ENCODE measurements around the gene LAMC2.
"Not testable (repeated sequence)": the region's sequence is repeated elsewhere in the genome, so short reads cannot be mapped to it uniquely, and the experiment has no call there.

LAMC2 gene

DNA sequence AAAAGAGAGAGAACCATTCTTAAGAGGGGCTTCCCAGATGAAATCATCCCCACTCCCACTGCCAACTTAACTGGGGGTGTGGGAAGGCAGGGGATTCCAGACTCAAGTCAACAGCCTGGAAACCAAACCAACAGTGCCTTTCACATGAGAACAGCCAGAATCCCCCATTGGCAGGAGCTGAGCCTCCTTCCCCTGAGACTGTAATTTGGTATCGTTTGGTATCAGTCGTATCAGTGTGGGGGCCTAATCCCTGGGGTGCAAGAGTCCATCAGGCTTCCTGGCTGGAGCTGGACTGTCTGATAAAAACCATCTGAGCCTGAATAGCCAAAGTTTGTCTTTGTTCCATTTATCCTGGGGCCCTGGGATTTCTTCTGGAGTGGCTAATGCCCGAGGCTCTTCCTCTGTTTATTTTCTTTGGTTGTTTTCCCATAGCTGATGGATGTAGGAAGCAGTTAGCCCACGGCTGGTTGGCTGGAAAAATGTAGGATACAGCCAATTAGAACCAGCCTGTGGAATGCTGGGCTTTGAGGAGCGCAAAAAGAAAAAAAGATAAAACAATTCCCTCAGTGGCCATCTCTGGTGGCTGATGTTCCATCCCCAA, 84.6 kb downstream of the LAMC2 start:
- DNase-seq = no peak

DNA sequence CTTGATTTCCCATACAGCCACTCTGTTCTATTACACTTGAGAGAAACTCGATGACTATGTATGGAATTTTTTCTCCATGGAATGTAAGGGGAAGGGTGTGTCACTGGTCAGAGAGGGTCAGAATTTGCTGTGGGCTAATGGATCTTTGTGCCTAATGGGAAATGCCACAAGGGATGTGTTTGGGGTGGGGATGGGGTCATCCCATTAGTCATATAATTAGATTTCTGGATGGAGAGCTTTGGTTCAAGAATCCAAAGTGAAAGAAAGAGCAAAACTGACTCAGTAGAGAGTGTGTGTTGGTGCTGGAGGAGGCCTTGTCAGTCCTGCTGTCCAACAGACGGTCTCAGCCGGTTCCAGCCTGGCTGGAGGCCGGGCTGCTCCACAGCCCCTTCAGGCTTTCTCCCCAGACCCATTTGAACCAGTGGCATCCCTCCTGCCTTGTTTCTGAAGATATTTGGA, 86.4 kb downstream of the LAMC2 start:
- no peak for DNase-seq

DNA sequence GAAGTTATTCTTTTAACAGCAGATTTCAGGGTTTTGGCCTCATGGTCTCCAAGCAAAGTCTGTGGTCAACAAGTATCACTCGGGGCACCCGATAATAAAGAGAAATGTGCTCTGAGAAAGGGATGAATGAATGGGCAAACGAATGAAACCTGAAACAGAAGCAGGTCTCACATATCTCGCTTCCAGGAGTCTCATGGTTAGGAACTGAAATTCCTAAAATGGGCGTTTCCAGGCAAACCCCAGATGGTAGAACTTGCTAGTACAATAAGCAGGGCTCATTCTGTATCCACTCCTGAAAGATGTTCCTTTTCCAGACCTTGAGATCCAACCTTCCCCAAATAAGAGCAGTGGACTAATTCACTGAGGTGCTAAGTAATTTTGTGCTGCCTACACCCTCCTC, 87.2 kb downstream of the LAMC2 start:
- no peak for DNase-seq

DNA sequence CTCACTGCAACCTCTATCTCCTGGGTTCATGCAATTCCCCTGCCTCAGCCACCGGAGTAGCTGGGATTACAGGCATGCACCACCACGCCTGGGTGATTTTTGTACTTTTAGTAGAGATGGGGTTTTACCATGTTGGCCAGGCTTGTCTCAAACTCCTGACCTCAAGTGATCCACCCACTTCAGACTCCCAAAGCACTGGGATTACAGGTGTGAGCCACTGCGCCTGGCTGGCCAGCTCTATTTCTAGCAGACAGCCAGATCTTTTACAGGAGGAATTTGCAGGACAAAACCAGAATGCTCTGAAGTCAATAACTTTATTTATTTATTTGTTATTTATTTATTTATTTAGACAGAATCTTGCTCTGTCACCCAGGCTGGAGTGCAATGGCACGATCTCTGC, 87.9 kb downstream of the LAMC2 start:
- not testable (repeated sequence) for DNase-seq

DNA sequence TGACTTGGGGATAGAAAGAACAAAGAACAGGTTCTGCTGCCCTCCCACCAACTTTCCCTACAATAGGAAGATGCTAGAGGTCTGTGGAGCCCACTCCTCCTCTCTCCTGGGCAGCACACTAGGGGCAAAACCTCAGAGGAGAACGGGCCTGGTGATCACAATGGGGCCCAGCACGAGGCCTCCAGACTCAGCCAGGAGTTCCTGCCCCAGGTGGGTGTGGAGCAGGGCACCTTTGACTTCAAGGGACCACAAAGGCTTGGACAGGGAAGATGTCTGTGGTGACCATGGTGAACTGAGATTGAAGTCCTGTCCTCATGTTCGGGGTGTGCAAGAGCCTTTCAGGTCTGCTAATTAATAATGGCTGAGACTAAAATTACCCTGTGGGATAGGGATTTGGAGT, 88.8 kb downstream of the LAMC2 start:
- DNase-seq = no peak

DNA sequence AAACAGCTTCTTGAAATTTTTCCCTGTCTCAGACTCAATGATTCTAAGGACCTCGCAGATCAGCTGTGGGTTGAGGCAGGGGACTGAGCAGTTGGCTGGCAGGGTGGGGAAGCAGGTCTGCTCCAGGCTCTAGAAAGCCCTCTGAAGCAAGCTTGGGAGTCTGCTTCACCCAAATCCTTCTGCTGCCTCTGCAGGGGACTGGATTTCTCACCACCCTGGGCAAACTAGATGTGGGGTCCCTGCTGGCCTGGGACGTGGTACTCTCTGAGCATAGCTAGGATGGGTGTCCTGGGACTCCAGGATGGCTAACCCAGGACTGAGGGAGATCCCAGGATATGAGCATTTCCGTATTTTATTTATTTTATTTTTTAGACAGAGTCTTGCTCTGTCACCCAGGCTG, 89.3 kb downstream of the LAMC2 start:
- no peak for DNase-seq

DNA sequence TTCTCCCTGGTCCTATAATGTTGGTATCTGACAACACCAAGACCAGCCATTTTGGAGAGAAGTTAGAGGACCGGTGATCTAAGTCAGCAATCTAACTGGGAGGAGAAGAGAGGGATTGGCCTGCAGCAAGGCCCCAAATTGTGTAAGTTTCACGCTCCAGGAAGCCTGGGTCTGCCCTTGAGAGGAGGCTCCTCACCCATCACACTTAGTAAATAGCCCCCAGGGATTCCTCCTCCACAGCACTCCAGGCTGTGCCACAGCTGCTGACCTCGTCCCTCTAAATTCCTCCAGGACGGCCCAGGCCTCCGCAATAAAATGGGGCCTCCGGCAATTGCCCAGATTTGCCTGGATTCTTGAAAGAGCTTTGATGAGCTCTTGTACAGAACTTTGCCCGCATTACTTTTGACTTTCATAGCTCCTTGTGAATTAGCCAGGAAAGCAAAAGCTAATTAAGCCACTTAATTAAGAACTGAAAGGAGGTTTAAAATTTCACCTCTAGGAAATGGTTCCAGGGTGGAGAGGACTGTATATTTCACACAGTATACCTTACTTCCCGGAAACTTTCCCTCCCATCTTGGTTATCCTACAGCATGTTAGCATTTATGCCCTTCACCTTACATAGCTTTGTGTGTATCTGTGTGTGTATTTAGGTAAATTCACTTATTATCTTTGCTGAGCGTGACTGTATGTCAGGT, 90.5 kb downstream of the LAMC2 start:
- no peak for DNase-seq

DNA sequence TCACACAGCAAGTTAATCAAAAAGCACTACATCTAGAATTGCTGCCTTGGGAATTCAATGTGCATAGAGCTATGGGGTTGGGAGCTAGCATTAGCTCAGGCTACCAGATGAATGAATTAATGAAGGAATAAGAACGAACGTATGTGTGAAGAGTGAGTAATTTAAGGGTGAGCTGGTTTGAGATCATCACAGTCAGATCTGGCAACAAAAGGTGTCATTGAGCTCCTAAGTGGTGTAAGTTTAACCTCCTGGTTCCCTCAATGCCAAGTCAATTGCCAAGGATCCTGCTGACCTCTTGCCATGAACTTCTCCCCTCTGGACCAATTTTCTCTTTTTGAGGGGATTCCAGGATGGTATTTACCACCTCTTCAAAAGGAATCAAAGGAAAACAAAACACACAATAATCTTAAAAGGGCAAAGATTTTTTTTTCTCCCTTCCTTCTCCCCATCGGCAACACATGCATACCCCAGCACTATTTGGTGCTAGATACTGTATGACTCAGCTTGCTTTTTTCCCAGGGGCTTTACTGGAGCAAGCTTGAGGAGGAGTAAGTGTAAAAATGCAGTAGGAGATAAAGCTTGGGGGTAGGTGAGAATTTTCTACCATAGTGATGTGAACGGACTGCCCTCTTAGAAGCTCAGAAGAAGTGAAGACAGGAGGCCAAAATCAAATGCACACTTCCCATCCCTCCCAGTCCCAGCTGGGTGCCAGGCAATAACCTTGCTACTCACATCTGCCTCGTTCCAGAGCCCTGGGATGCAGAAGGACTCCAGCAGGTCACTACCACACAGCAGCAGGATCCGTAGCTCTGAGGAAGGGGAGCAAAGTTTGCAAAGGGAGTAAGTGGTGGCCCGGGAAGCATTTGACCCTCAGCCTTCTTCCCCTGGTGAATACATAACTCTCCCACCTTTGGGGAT, 92.0 kb downstream of the LAMC2 start:
- DNase-seq = no peak

DNA sequence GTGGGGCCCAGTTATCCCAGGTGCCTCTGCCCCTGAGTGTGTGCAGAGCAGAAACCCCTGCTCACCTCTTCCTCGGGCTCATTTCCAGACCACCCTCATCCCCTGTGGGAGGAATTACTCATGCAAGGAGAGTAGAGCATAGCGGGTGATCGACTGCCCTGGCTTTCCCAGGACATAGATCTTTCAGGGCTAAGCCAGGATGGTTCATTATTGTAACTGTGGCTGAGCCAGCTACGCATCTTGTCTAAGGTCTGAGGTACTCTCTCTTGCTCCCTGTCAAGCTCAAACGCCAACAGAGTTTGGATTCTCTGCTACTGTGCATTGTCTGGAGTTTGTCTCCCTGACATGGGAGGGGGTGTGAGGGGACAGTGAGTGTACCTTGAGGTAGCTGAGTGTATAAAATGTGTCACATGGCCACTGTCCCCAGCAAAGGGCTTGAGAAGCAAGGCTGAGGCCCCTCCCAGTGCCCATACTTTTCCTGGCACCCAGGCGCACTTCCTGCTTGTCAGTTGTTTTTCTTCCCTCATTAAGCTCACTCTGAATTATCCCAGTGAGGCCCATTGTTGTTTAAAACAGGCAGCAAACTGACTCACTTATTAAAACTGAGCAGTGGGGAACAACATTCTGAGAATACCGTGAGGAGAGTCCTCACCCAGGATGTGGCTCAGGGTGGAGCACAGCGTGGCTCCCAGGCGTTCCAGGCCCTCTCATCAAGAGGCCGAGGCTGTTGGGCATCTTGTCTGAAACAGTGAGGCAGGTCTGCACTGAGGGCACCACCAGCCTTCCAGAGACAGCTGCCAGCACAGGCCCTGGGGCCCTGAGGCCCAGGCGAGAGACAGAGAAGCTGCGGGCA, 92.9 kb downstream of the LAMC2 start:
- DNase-seq = no peak

DNA sequence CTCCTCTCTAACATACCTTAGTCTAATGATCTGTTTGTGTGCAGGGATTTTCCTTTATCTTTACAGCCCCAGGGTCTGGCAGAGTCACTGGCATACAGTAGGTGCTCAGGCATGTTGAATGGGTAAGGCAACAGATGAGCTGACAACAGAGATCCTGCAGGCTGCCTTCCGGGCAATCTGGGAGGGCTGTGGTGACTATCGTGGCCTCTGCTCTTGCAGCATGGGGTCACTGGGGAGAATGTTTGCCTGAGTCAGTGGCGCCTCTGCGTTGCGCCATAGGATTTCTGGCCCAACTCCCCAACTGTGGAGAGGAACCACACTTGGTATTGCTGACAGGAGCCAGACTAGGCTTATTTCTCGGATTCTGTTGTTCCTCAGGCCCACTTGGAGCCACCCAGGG, 93.8 kb downstream of the LAMC2 start:
- DNase-seq = no peak

DNA sequence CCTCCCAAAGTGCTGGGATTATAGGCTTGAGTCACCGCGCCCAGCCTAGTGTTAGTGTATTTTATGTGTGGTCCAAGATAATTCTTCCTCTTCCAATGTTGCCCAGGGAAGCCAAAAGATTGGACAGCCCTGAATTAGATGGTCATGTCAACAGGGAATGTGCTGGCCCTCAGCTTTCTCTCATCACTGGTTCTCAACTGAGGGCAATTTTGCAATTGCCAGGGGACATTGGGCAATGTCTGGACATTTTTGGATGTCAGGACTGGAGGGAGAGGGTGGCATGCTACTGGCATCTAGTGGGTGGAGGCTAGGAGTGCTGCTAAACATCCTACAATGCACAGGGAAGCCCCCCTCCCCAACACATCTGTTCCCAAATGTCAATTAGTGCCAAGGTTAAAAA, 95.0 kb downstream of the LAMC2 start:
- DNase-seq = no peak

DNA sequence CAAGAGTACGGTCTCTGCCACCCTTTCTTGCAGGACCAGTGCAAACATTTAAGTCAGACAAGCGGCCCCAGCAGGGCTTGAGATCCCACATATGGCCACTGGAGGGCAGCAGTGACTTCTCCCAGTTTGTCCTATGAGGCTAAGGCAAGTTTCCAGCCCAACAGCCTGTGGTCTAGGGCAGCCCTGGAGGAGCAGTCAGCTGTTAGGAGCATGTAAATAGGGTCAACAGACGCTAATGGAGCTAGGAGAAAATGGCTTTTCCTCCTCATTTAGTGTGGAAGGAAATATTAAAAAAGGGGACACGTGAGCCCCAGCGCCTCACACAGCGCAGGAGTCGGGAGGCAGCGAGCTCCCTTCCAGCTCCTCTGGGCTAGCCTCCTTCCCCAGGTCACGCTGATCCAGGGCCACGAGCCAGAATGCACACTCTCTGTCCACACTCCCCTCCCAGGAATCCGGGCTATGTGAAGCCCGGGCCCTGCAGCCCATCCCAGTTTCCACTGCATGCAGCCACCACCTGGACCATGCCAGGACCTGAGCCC, 95.6 kb downstream of the LAMC2 start:
- DNase-seq = peak; percentile 85

DNA sequence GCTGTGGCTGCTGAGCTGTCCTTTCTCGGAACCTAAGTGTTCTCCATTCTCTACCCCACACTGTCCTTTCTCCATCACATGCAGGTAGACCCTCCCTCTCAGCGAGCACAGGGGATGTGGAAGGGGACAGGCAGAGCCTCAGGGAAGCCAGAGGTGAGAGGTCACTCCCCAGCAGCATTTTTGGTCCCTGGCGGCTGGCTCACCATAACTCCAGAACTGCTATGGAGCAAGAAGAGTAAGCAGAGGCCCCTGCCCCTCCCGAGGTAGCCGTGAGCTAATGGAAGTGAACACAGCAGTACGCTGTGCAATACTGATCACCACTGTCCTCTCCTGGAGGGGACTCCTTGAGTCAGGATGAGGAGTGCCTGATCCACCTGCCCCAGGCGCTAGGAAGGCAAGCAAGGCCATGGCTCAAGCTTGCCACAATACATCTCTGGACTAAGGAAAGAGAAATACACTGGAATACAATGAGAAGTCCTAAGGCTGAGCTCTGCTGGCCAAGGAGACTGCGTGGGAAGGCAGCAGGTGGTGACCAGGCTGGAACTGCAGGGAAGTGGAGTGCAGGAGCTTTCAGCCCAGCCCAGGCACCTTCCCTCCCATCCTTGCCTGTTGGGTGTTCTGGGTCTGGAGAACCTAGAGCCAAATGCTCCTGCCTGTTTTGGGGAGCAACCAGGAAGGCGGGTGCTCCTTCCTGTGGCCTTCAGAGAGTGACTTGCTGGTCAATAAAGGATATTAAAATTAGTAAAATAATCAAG, 96.2 kb downstream of the LAMC2 start:
- no peak for DNase-seq

DNA sequence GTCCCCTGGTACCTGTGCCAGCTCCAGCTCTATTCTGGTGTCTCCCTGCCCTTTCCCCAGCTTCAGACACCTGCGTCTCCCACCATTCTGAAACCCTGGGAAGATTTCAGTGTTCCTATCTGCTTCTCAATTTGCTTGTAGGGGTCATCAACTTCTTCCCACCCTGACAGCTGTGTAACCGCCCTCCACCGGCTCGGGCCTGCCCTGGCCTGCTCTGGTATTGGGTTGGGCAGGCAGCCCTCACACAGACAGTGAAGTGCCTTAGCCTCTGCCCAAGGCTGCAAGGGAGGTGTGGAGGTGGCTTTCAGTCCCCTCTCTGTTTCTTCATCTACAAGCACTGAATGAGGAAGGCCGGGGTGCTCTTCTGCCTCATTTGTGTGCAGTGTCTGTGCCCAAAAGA, 97.2 kb downstream of the LAMC2 start:
- no peak for DNase-seq

DNA sequence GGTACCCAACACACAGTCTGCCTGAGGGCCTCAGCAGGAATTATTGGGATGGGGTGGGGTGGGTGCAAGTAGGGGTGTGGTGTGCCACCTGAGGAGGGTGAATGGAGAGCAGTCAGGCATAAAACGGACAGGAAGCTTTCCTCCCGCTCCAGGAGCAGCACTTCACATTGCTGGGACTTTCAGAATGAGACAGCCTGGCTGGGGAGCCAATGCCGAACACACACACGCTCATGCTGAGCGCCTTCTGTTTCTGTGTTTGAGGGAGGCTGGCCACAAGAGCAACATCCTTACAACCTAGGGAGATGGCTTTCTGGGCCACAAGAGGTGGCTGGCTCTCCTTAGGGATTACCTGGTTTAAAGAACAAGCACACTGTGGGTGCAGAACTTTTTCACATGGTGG, 98.0 kb downstream of the LAMC2 start:
- no peak for DNase-seq

DNA sequence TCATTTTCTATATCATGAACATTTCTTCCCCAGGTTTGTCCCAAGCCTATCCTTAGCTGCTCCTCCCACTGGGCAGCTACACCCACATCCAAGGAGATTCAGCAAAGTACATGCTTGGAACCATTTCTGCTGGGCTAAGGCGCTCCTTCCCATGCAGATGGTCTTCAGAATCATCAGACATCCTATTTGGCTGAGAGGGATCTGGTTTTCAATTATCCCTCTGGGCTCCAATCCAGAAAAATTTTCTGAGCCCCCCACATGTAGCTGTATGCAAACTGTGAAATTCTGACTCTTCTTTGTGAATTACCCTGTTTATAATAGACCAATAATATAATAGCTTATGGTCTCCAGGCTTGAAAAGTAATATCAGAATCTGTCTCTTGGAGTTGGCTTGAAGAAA, 99.2 kb downstream of the LAMC2 start:
- DNase-seq = no peak

DNA sequence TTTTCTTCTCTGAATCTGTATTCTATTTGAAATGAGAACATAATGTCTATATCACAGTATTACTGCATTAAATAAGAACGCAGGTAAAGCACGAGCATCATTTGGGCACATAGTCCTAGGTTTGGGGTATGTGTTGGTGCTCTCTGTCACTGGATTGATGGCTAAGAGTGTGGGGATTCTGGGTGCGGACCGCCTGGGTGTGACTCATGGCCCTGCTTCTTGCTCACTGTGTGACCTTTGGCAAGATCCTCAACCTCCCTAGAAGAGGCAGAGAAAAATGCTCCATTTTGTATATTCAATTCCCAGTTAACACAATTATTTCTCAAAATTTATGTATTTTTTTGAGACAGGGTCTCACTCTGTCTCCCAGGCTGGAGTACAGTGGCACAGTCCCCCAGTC, 99.7 kb downstream of the LAMC2 start:
- DNase-seq = no peak

DNA sequence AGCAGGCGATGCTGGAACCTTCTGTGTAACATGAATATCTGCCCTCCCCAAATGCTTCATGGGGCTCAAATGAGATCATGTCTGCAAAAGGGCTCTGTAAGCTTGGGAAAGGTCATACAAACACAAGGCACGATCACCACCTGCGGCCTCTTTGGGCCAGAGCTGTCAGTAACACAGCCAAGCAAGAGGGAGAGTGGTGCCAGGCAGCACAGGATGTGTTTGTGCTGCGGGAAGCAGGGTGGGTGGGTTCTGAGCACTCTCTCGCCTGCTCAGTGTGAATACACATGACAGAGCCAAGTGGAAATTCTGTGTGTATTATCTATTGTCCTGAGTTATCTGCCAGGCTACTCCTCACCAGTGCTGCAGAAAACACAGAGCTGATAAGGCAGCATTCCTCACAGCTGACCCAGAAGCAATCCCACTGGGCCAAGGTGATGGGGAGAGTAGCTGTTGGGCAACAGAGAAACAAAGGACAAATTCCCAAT, 101.2 kb downstream of the LAMC2 start:
- DNase-seq = no peak

DNA sequence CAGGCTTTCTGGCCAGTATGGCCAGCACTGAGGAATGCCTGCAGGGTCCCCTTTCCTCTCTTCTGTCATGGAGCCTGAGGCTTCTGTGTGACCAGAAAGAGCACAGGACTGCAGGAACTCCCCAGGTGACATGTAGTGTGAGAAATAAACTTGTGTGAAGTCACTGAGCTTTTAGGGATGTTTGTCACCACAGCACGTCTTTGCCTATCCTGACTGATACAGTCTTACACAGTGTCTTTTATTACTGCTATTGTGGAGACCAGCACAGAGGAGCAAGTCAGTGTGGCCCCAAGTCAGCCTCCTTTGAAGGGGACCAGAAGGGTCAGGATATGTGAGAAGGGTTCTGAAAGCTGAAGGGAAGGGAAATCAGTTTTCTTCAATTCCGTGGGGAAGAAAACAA, 102.5 kb downstream of the LAMC2 start:
- DNase-seq = no peak

DNA sequence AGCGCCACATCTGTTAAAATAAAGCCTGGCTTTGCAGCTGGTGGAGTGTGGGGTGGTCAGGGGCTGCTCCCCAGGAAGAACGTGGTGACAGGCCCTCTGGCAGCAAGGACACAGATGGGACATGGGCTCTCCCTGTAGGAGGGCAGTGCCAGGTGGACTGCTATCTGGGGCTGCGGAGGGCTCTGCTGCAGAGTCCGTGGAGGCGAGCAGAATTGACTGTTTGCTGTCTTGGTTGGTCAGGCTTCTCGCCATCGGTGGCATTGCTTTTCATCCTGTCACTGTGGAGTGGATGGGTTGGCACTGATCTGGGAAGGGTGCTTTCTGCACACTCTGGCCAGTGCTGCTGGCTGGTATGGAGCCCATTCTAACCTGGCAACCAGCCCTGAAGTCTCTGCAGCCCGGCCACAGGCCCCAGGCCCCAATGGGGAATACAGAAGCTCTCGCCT, 103.0 kb downstream of the LAMC2 start:
- DNase-seq = no peak

DNA sequence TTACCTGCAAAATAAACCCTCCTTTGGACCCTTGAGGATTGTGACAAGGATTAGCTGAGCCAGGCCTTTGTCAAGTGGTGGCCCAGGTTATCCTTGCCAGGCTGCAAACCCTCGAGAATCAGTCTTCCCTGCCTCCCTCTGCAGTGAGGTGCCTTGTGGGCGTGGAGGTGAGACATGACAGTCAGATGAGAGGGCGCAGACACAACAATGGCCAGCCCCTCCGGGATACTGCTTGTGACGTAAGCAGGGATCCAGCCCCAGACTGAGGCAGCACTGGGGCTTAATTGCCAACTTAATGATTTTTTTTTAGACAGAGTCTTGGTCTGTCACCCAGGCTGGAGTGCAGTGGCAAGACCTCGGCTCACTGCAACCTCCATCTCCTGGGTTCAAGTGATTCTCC, 104.6 kb downstream of the LAMC2 start:
- DNase-seq = no peak
